Keratinocyte (primary cell): Measurements from ENCODE around the gene FYB1.

Source experiments
- CTCF ChIP-seq, 3 experiments: IDR thresholded peaks in 1 of 3; conservative IDR thresholded peaks in 1 of 3; optimal IDR thresholded peaks in 1 of 3; 2 replicates in 2 of 3; 3 replicates in 1 of 3; pipeline versions ENCODE3 to v1.5.1; 2011; ENCODE audit warnings: low read length in 3 of 3, mild to moderate bottlenecking in 3 of 3, moderate library complexity in 2 of 3, control low read depth in 1 of 3, inconsistent platforms in 1 of 3; ENCODE audit not compliant: insufficient read depth in 2 of 3; ENCODE audit errors: extremely low read depth in 1 of 3
- EZH2 ChIP-seq: IDR thresholded peaks from one replicate; pipeline ENCODE4 v1.6.1; 2012; ENCODE audit warnings: inconsistent platforms, mild to moderate bottlenecking, low read length, moderate library complexity

GRCh38 chr5:39151745-39152144, 67.6 kb downstream of the FYB1 start:
- TF ChIP-seq CTCF (optimal IDR thresholded peaks at IDR 0.05 in 1 of 3, IDR thresholded peaks at IDR 0.05 in 1 of 3, conservative IDR thresholded peaks at IDR 0.05 in 1 of 3; ENCODE audit: extremely low read depth in 1 of 3, insufficient read depth in 2 of 3, low read length in 3 of 3) (no peak), EZH2 (no peak)
